Neural cell (in vitro differentiated cells): ENCODE results near the gene GPATCH3. TPM values are rescaled to one million over a fixed set of nuclear protein-coding genes. Genes with fewer than 3 reads are reported as not detected.

Source experiments
- H2AFZ ChIP-seq: fragments of 200-600, 300-800 bp; sonication (generic), shearing (Covaris generic); 2 replicates; pipeline ENCODE4 v1.6.0; 2014; ENCODE audit warnings: low read depth, mild to moderate bottlenecking, antibody characterized with exemption, low read length, moderate library complexity
- H3F3A ChIP-seq: fragments of 200-600 bp; shearing (Covaris generic); 2 replicates; pipeline ENCODE4 v1.6.1; 2016; ENCODE audit warnings: mild to moderate bottlenecking, moderate library complexity, mixed read lengths, antibody characterized with exemption, low read length; ENCODE audit not compliant: insufficient read depth, poor library complexity, severe bottlenecking
- H3K27ac ChIP-seq: fragments of 200-600, 300-800 bp; sonication (generic), shearing (Covaris generic); 2 replicates; pipeline ENCODE4 v1.5.1; 2014; ENCODE audit warnings: mild to moderate bottlenecking, low read length, moderate library complexity
- H3K27me3 ChIP-seq: fragments of 300-800, 200-600 bp; sonication (generic), shearing (Covaris generic); 2 replicates; pipeline ENCODE4 v1.6.0; 2014; ENCODE audit warnings: mild to moderate bottlenecking, low read depth, low read length, moderate library complexity; ENCODE audit not compliant: insufficient read depth
- H3K36me3 ChIP-seq: fragments of 300-800, 200-600 bp; sonication (generic), shearing (Covaris generic); 2 replicates; pipeline ENCODE4 v1.5.1; 2014; ENCODE audit warnings: mild to moderate bottlenecking, antibody characterized with exemption, low read length, moderate library complexity; ENCODE audit not compliant: insufficient read depth
- H3K4me2 ChIP-seq: fragments of 300-800, 200-600 bp; sonication (generic), shearing (Covaris generic); 2 replicates; pipeline ENCODE4 v1.6.0; 2014; ENCODE audit warnings: mild to moderate bottlenecking, low read length
- H3K4me3 ChIP-seq: fragments of 300-800, 200-600 bp; sonication (generic), shearing (Covaris generic); 2 replicates; pipeline ENCODE4 v1.5.1; 2014; ENCODE audit warnings: mild to moderate bottlenecking, low read length, moderate library complexity
- H3K79me2 ChIP-seq: fragments of 200-600 bp; shearing (Covaris generic); replicated peaks from 2 replicates; pipeline ENCODE4 v1.6.0; 2014; ENCODE audit warnings: mild to moderate bottlenecking, low read length, moderate library complexity; ENCODE audit not compliant: insufficient read depth
- H3K9ac ChIP-seq: fragments of 300-800, 200-600 bp; sonication (generic), shearing (Covaris generic); 2 replicates; pipeline ENCODE4 v1.6.1; 2016; ENCODE audit warnings: mild to moderate bottlenecking, low read length, mixed read lengths
- H3K9me2 ChIP-seq: fragments of 200-600 bp; shearing (Covaris generic); 2 replicates; pipeline ENCODE4 v1.6.1; 2016; ENCODE audit warnings: mild to moderate bottlenecking, low read length, mixed read lengths; ENCODE audit not compliant: insufficient read depth
- H3K9me3 ChIP-seq: fragments of 200-600, 300-800 bp; sonication (generic), shearing (Covaris generic); 2 replicates; pipeline ENCODE4 v1.6.1; 2016; ENCODE audit warnings: mild to moderate bottlenecking, mixed run types, low read length, moderate library complexity, mixed read lengths
- H4K20me1 ChIP-seq: fragments of 200-600 bp; shearing (Covaris generic); 2 replicates; pipeline ENCODE4 v1.6.1; 2016; ENCODE audit warnings: mild to moderate bottlenecking, mixed run types; ENCODE audit not compliant: insufficient read depth
- CTCF ChIP-seq: fragments of 450-650 bp; IDR thresholded peaks from 2 replicates; pipeline ENCODE4 v1.5.1; 2014; ENCODE audit warnings: antibody characterized with exemption, mild to moderate bottlenecking, moderate library complexity; ENCODE audit not compliant: poor library complexity, severe bottlenecking
- EP300 ChIP-seq: fragments of 450-650 bp; conservative IDR thresholded peaks from 2 replicates; pipeline ENCODE4 v1.6.1; 2014; ENCODE audit warnings: antibody characterized with exemption, mild to moderate bottlenecking, moderate library complexity; ENCODE audit not compliant: poor library complexity, severe bottlenecking
- EZH2 ChIP-seq: fragments of 200-600, 300-800 bp; shearing (Covaris generic), sonication (generic); IDR thresholded peaks from 2 replicates; pipeline ENCODE4 v1.6.1; 2014; ENCODE audit warnings: antibody characterized with exemption, low read length, borderline replicate concordance, mild to moderate bottlenecking; ENCODE audit not compliant: insufficient read depth, poor library complexity, severe bottlenecking
- MXI1 ChIP-seq: fragments of 450-650 bp; conservative IDR thresholded peaks from 2 replicates; pipeline ENCODE4 v1.6.1; 2014; ENCODE audit warnings: antibody characterized with exemption, mild to moderate bottlenecking; ENCODE audit not compliant: poor library complexity, severe bottlenecking
- POLR2AphosphoS5 ChIP-seq: IDR thresholded peaks from 2 replicates; pipeline ENCODE4 v1.6.1; 2012
- RAD21 ChIP-seq: fragments of 450-650 bp; conservative IDR thresholded peaks from 2 replicates; pipeline ENCODE4 v1.6.1; 2014; ENCODE audit warnings: antibody characterized with exemption, mild to moderate bottlenecking, moderate library complexity
- REST ChIP-seq: IDR thresholded peaks from 2 replicates; pipeline ENCODE4 v1.6.1; 2012; ENCODE audit warnings: borderline replicate concordance
- SMC3 ChIP-seq: fragments of 450-650 bp; conservative IDR thresholded peaks from 2 replicates; pipeline ENCODE4 v1.6.1; 2014; ENCODE audit warnings: antibody characterized with exemption, mild to moderate bottlenecking, moderate library complexity; ENCODE audit not compliant: poor library complexity
- TAF1 ChIP-seq: IDR thresholded peaks from 2 replicates; pipeline ENCODE4 v1.6.1; 2012; ENCODE audit warnings: low read depth
- polyA plus RNA-seq: library from polyadenylated mRNA; depleted of rRNA; stranded (reverse); fragments of >200 nt; gene quantifications from 2 replicates; pipeline ENCODE4 v1.2.3, GENCODE V29; 2014

The GPATCH3 gene
- polyA plus RNA-seq, 1 donor from 2014 or later, result 7.1 TPM

GRCh38 chr1:26911399-26912146 is 11.3 kb upstream of the GPATCH3 start:
- Histone ChIP-seq H3K9ac (no peak overlapping the region), H3K9me2 (no peaks in the 10 kb centered on the region), H2AFZ (no peak overlapping the region), H3K4me2 (no peak overlapping the region), H3K9me3 (no peaks in the 10 kb centered on the region), H3K36me3 (no peaks in the 10 kb centered on the region), H4K20me1 (no peaks in the 10 kb centered on the region), H3F3A (no peaks in the 10 kb centered on the region), H3K79me2 (no peaks in the 10 kb centered on the region), H3K27ac (no peak overlapping the region), H3K27me3 (no peaks in the 10 kb centered on the region), H3K4me3 (no peak overlapping the region)
- TF ChIP-seq POLR2AphosphoS5, result no peak
- TF ChIP-seq RAD21, result no peak
- TF ChIP-seq EP300, result no peak
- TF ChIP-seq CTCF, result no peak
- TF ChIP-seq REST, result no peak

- no peak overlapping the region for H2AFZ ChIP-seq
- no peak for TF ChIP-seq TAF1
- TF ChIP-seq REST, result no peak
- no peak for TF ChIP-seq POLR2AphosphoS5
- no peak for TF ChIP-seq MXI1
- no peak for TF ChIP-seq CTCF
- TF ChIP-seq SMC3, result no peak
- TF ChIP-seq RAD21, result no peak
- TF ChIP-seq EP300, result no peak
- no peak for TF ChIP-seq EZH2
- H3K27ac ChIP-seq, result no peak overlapping the region
These were observed 10.3 kb upstream of the GPATCH3 start for GRCh38 chr1:26910343-26911160.

More at GRCh38 chr1:26910343-26911160, 10.3 kb upstream of the GPATCH3 start:
- H3F3A ChIP-seq, result no peaks in the 10 kb centered on the region
- no peaks in the 10 kb centered on the region for H4K20me1 ChIP-seq
- no peaks in the 10 kb centered on the region for H3K27me3 ChIP-seq
- H3K4me2 ChIP-seq, result no peak overlapping the region
- no peak overlapping the region for H3K9ac ChIP-seq
- H3K79me2 ChIP-seq, result no peaks in the 10 kb centered on the region
- H3K36me3 ChIP-seq, result no peaks in the 10 kb centered on the region
- H3K9me2 ChIP-seq, result no peaks in the 10 kb centered on the region
- no peaks in the 10 kb centered on the region for H3K9me3 ChIP-seq
- H3K4me3 ChIP-seq, result no peak overlapping the region
